ENCODE results near the gene ARHGAP26.
"Not testable (repeated sequence)": the region's sequence is repeated elsewhere in the genome, so short reads cannot be mapped to it uniquely, and the experiment has no call there.

ARHGAP26 gene

DNA sequence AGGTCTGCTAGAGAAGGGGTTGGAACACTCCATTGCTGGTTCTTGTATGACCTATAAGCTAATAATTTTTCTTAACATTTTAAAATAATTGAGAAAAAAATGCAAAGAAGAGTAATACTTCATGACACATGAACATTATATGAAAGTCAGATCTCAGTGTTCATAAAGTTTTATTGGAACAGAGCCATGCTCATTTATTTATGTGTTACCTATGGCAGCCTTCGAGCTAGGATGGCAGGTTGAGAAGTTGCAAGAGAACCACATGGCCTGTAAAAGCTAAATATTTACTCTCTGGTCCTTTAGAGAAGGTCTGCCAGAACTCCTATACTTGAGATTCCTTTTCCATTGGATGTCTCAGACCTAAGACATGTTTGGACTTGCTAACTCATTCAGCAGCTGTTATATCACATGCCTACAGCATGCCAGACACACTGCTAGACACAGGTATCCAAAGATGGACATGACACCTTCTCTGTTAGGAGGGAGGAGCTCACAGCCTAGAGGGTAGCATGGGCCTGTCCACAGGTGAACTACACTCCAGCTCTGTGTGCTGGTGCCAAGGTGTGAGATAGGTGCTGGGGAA lies 304.3 kb downstream of the ARHGAP26 start:
- DNase-seq: no peak

DNA sequence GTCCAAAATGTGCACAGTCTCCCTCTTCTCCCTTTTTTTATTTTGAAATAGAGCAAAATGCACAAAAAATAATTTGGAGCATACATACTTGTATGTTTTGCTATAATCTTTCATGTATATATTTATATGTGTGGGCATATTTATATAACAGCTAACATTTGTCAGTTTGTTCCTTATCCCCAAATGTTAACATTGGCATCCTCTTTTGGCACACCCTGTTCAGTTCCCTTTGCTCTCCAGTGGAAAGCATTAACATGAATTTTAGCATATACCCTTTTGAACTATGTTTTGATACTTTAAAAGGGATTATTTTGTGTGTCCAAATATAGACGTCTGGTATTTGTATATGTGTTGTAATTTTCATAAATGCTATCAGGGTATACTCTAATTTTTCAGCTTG lies 306.2 kb downstream of the ARHGAP26 start:
- no peak for DNase-seq

DNA sequence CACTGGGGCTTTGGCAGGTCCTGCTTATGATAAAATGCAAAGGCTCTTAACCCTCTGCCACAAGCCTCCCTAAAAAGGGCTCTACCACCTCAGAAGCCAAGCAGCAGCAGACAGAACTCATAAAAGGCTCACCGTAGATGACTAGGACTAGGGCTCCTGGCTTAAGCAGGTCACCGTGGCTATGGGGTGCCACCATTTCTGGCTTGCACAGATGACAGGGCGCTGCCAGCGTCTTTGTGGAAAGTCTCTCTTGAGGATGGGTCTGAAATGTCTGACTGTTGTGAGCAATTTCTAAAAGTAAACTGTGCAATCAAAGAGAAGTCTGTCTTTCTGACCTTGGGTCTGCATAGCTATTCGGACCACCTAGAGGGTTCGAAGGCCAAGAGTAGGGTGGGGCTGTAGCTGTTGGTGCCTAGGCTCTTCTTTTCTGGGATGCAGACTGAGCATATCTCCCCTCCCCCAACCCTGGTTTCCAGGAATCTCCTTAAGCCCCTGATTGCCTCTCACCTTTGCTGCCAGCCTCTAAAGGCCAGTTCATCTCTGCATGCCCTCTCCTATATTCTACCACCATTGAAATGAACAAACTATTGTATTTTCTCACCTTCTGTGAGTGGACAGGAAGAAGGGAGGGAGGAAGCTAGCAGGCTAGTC lies 307.4 kb downstream of the ARHGAP26 start:
- no peak for DNase-seq

DNA sequence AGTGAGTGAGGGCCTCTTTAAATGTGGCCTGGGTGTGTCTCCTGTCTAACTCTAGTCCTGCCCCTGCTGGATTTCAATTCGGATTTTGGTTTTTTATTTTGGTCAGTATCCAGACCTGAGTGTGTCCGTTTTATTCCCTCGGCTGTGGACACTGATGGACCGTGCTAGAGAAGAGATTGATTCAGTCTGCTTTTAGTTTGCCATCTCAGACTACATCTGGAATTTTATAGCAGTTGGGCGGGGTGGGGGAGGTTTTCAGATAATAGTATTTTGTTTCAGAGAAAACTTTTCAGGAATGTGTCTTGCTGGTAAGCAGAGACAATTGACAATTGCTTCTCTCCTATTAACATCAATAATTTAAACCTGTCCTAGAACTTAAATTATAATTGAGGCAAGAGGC lies 308.1 kb downstream of the ARHGAP26 start:
- no peak for DNase-seq

DNA sequence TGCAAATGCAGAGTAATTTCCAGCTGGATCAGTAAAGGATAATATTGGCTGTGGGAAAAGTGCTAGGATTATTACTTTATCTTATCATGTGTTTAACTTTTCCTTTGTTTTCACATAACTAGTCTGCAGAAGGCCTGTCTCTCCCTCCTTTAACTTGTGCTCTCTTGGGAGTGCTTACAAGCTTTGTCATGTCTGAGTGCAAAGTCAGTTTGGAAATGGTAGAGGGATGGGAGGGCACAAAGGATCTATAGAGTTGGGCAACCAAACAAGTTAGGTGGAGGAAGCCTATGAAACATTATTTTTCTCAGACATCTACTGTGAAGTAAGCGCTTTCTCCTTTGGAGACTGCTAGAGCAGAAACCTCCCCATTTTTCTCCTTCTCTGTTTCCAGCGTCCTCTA lies 308.8 kb downstream of the ARHGAP26 start:
- no peak for DNase-seq

DNA sequence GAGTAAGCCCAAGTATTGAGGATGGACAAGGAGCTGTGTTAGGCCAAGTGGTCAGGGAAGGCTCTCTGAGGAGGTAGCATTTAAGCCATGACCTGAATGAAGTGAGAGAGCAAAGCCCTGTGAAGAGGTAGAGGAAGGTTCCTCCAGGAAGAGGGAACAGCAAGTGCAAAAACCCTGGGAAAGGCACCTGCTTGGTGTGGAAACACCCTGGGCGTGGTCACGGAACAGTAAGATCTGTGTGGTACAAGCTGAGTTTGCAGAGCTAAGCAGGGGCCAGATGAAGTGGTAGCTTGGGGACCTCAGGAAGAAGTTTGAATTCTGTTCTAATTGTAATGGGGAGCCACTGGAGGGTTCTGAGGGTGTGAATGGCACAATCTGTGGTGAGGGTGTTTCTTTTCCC lies 310.2 kb downstream of the ARHGAP26 start:
- no peak for DNase-seq

DNA sequence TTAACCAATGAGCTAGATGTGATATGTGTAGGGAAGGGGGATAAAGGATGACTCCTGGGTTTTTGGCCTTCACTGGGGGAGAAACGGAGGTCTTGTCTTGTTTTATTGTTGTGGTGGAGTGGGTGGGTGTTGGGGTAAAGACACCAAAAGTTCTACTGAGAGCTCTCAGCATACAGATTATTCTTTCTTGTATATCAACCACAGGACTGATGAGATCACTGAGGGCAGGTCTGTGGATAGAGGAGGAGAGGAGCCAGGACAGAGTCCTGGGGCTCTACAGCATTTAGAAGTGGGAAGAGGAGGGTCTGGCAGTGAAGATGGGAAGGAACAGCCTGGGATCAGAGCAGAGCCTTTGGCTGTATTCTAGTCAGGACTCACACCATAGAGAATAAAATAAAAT lies 310.8 kb downstream of the ARHGAP26 start:
- no peak for DNase-seq

DNA sequence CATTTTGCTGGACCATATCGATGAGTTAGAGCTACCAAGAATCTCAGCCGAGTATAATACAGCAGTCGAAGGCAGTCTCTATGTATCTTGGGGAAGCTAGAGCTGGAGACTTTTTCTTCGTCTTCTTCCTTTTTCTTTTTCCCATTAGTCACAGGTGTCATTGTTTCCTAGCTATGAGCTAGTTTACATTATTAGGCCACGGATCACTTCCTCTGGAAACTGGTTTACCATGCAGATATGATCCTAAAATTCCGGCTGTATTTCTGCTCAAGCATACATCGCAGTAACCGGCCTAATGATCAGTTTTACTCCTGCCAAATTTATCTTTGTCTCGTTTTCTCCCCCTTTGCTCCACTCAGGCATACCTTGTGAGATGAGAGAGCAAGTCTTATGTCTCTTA lies 312.8 kb downstream of the ARHGAP26 start:
- DNase-seq: no peak

DNA sequence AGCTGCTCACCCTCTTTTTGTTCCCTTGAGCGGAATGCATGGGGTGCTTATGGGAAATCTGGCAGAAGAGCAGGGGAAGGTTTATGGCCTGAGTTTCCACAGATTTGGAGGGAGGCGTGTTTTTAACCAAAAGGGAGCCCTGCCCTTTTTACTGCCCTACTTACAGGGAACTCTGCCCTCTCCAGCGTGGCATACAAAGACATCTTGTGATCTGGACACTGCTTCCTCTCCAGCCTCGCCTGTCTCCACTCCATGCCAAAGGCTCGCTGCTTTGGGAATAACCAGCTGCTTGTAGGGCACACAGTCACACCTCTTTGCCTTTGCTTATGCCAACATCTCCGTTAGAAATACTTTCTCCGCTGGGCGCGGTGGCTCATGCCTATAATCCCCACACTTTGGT lies 314.2 kb downstream of the ARHGAP26 start:
- DNase-seq: no peak

DNA sequence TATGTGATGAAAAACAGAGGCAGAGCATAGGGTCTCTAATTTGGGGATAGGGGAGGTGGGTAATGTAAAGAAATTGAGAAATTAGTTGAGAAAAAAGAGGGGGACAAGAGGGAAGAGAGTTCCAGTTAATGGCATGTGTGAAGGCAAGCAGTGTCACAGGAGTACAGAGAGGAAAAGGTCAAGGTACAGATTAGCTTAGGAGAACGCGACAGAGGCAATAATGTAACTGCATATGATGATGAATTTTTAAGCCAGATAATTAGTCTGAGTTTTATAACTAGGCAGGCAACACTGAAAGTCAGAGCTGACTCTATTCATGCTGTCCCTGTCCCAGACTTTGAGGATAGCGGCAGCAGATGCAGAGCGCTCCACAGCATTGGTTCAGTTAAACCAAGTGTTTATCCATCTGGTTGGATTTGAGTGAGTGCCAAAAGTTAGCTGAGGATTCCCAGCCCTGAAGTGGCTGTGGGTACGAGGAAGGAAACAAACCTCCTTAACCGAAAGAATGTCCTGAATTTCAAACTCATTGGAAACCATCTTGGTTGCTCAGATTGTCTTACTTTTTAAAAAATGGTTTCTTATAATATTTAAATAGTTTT lies 315.2 kb downstream of the ARHGAP26 start:
- DNase-seq: no peak

DNA sequence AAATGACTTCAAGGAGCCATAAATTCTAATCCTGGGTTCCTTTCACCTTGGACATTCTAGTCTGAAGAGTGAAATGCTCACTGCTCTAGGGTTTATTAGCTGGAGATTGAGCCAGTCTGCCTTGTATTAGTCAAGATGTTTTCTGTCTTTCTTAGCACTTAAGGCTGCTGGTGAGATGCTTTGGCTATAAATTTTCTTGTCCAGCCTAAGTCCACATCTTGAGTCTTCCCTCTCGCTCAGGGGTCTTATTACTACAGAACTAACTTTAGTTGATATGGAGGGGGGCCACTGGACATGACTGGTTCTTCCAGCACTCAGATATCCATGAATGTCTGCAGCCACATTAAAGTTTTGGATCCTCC lies 316.4 kb downstream of the ARHGAP26 start:
- no peak for DNase-seq

DNA sequence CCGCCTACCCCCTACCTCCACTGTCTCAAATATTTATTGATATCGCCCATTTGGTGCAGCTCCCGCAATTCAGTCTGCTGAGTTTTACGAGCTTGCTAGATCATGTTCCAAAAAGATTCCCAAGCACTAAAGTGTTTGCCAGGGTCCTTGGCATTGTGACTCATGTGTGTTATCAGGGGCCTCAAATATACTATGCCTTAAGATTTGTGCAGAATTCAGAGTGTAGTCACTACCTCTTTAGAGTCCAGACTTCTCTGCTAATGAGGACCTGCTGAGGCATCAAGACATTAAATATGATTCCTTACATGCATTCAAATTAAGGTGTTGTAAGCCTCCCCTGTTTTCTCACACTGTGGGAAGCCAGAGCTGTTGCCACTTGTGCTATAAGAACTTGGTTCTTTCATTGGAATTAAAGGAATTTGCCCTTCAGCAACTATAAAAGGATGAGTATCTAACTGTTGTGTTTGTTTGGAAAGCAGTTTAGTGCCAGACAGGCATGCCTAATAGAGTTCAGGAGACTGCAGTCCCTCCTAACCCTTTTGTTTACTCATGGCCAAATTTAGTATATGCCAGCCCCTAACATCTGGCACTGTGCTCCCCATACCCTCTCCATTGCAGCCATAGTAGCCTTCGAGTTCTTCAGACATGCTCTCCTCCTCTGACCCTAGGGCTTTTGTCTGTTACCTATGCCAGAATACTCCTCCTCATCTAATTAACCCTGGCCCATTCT lies 316.9 kb downstream of the ARHGAP26 start:
- no peak for DNase-seq

DNA sequence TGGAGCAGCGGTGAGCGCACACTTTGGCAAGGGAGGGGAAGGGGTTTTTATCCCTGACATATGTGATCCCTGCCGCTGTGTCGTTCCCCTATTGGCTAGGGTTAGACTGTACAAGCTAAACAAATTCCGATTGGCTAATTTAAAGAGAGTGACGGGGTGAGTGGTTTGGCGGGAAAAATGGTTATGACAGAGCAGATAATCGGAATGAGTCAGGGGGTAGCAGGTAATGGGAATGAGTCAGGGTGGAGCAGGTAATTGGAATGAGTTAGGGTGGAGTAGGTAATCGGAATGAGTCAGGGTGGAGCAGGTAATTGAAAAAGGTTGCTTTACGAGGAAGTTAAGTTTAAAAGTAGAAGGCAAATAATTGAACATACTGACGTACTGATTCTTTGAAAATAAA lies 318.5 kb downstream of the ARHGAP26 start:
- not testable (repeated sequence) for DNase-seq

DNA sequence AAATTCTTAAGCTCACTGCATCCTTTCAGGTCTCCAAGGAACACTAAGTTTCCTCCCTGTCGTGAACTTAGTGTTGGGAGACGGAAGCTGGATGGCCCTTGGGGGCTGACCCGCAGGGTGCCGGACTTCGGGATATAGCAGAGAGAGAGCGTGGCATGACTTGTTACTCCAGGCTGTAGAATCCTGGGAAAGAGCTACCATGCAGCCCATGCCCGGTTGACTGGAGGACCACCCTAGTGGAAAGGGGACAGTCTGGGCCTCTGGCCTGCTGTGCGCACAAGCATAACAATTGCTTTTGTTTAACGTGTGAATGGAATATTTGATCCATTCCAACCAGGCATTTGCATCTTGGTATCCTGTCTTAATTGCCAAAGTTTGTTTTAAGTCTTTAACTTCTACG lies 319.9 kb downstream of the ARHGAP26 start:
- DNase-seq: not testable (repeated sequence)

DNA sequence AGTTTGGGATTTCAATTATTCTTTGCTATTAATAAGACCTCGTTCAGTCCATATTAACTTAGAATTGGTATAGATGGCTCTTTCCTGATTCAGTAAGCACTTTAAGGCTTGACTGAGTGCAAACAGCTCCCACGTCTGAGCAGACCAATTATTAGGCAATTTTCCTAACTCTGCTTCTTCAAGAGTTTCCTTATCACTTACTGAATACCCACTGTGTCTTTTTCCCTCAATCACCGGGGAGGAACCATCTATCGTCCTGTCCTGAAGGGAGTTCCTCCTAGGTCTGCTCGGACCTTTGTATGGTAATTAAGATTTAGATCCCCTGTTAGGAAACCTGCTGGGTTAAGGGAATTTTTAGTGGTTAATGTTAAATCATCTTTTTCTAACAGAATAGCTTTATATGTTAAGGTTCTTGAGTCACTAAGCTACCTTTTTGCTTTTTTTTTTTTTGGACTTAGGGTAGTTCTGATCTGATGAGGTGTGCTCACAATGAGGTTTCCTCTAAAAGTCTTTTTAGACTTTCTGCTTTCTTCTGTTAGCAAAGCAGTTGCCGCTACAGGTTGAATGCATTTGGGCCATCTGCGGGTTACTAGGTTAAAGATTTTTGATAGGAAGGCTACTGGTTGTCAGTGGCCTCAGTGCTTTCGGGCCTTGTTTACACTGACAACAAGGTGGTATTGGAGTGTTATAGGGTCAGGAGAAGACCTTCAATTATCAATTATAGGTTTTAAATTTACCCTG lies 322.7 kb downstream of the ARHGAP26 start:
- peak; percentile 10 for DNase-seq

DNA sequence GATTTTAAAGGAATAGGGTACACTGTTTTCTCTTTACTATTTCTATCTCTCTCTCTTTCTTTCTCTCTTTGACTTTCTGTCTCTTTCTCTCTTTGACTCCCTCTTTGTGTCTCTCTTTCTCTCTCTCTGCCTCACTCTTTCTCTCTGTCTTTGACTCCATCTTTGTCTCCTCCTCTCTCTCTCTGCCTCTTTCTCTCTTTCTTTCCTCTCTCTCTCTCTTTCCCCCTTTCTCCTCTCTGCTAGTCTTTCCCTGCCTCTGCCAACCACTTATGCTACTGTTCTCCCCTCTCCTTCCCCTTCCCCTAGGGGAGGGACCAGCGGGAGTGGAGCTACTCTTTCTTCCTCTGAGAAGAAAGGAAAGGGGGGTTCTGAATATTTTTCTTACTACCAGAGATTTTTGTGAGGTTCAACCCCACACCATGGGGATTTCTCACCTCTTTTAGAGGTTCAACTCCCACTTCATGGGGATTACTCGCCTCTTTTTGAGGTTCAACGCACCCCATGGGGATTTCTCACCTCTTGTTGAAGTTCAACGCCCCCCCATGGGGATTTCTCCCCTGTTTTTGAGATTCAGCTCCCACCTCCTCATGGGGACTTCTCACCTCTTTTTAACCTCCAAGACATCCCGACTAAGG lies 323.4 kb downstream of the ARHGAP26 start:
- no peak for DNase-seq

DNA sequence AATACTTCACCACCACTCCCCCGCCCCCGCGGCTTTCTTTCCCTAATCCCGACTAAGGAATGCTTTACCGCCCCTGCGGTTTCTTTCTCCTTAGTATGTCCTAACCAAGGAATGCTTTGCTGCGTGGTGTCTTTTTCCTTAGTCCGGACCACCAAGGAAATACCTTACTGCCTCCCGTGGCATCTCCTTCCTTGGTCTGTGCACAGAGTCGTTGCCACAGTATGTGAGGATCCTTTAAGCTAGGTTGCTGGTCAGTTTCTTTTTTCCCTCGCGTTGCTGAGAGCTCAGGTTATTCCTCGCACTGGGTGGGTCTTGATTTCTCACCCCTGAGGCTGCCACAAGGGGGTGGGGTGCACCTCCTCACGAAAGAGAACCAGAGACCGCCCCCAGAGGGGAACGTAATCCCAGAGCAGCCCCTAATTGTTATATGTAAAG lies 323.9 kb downstream of the ARHGAP26 start:
- DNase-seq: no peak

DNA sequence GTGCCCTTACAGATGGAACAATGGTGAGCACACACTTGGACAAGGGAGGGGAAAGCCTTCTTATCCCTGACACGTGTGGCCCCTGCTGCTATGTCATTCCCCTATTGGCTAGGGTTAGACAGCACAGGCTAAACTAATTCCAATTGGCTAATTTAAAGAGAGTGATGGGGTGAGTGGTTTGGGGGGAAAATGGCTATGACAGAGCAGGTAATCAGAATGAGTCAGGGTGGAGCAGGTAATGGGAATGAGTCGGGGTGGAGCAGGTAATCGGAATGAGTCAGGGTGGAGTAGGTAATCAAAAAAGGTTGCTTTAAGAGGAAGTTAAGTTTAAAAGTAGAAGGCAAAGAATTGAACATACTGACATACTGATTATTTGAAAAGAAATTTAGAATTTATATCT lies 324.4 kb downstream of the ARHGAP26 start:
- not testable (repeated sequence) for DNase-seq

DNA sequence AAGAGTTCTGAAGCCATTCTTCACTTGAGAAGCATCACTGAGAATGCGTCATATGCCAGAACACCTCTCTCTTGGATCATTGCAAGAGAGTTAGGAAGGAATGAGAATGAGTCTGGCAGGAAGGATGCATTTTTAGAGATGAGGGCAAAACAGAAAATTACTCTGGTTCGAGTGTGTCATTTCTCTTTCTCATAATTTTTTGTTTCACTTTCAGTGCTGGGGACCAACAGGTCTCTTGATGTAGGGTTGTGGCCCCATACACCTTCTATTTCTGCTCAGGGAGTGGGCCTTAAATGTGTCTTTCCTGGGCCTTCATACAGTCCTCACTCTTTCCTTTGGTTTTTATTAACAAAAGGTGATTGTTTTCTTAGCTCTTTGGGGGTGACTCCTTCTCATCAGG lies 330.9 kb downstream of the ARHGAP26 start:
- peak; percentile 27 for DNase-seq

DNA sequence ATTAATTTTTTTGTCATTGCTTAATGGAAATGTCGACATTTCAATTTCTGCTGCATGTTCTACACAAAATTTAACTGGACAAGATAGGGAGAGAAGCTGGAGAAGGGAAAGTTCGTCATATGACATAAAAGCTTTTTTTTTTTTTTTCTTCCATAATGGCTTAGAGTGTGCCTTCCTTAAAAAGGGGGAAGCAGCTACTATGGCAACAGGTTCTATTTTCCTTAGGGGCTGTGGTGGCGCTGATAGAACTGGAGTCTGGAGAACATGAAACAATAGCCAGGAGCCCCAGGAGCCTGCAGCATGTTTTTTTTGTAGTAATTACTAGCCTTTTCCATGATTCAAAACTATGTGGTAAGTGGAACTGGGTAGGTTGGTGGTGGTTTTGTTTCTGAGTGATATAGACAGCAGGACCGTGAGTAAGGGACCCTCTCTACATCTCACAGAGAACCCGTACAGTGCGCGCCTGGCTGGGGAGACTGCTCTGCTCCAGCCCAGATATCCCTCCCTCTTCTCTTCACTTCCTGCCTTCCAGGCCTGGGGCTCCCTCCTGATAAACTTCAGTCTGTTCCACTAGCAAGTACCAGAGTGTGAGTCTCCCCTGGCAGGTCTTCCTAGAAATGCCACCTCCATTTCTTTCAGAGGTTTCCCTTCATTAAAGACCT lies 331.7 kb downstream of the ARHGAP26 start:
- peak; percentile 36 for DNase-seq

DNA sequence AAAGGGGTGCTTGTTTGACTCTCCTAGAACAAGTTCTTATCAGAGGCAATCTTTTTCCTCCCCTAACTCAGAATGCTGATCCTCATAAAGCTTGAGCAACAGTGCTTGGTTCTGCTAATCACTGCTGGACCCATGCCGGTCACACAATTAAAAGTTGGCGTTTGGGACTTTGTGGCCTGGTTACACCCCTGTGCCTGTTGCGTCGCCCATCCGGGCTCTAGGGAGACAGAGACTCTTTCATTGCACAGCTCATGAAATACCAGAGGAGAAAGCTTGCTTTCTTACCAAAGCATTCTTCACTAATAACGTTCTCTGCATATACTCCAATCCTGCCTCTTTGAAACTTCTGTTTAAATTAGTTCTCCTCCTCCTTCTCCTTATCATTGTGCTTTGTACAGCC lies 332.2 kb downstream of the ARHGAP26 start:
- no peak for DNase-seq

DNA sequence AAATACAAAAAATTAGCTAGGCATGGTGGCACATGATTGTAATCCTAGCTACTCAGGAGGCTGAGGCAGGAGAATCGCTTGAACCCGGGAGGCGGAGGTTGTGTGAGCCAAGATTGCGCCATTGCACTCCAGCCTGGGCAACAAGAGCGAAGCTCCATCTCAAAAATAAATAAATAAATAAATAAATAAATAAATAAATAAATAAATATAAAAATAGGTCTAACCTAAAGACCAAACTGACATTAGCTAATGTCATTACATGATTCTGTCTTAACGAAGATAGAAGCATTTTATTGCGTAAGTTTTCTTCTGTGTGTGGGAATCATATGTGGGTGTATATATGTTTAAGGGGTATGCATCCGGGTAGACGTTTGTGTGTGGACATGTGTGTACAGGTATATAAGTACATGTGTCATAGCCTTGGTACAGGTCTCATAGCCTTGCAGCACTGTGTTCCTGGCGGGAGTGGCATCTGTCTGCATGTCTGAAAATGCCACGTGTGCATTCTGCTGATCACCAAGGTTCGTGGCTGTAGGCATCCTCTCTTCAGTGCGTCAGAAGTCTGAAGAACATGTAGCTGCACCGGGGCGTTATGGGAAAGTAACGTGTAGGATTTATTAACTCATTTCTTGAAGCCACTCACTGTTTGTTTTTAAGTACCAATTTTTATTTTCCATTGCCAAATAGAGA lies 335.2 kb downstream of the ARHGAP26 start:
- DNase-seq: no peak
